PC-9 (cell line): Measurements from ENCODE around the gene ADAMTSL5.

Experiments used
- EZH2 ChIP-seq: fragments of 200-600 bp; sonication (generic); IDR thresholded peaks from 2 replicates; pipeline ENCODE4 v1.8.0; 2017; ENCODE audit warnings: antibody characterized with exemption, low read depth
- TF ChIP-seq, protein P1 (sequence below): fragments of 200-600 bp; sonication (generic); conservative IDR thresholded peaks from 2 replicates; pipeline ENCODE4 v1.6.1; 2017; ENCODE audit warnings: mixed run types, antibody characterized with exemption, mild to moderate bottlenecking, moderate library complexity

DNA sequence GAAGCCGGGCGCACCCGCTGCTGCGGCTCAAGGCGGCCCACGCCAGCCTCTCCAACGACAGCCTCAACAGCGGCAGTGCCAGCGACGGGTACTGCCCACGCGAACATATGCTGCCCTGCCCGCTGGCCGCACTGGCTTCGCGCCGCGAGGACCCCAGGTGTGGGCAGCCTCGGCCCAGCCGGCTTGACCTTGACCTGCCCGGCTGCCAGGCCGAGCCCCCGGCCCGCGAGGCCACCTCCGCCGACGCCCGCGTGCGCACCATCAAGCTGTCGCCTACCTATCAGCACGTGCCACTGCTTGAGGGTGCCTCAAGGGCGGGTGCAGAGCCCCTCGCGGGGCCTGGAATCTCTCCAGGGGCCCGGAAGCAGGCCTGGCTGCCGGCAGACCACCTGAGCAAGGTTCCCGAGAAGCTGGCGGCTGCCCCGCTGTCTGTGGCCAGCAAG lies 46.8 kb downstream of the ADAMTSL5 start:
- TF ChIP-seq, protein P1, sequence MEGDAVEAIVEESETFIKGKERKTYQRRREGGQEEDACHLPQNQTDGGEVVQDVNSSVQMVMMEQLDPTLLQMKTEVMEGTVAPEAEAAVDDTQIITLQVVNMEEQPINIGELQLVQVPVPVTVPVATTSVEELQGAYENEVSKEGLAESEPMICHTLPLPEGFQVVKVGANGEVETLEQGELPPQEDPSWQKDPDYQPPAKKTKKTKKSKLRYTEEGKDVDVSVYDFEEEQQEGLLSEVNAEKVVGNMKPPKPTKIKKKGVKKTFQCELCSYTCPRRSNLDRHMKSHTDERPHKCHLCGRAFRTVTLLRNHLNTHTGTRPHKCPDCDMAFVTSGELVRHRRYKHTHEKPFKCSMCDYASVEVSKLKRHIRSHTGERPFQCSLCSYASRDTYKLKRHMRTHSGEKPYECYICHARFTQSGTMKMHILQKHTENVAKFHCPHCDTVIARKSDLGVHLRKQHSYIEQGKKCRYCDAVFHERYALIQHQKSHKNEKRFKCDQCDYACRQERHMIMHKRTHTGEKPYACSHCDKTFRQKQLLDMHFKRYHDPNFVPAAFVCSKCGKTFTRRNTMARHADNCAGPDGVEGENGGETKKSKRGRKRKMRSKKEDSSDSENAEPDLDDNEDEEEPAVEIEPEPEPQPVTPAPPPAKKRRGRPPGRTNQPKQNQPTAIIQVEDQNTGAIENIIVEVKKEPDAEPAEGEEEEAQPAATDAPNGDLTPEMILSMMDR: no peak
- no peak for TF ChIP-seq EZH2
